HG03457 (cell line): ENCODE results near the gene HEPN1.

Experiments
- ATAC-seq: cut with Tn5 transposase; IDR thresholded peaks from one replicate; pipeline ENCODE4 v1.9.1; 2021; ENCODE audit warnings: moderate number of reproducible peaks; ENCODE audit not compliant: unreplicated experiment

HEPN1 gene

GRCh38 chr11:124898711-124899110 lies 20.3 kb upstream of the HEPN1 start:
- no peak for ATAC-seq

- no peak for ATAC-seq
These were observed 19.5 kb upstream of the HEPN1 start for GRCh38 chr11:124899383-124900145.

- ATAC-seq: no peak
These were observed 18.6 kb upstream of the HEPN1 start for GRCh38 chr11:124900464-124900863.

GRCh38 chr11:124902616-124903015 lies 16.4 kb upstream of the HEPN1 start:
- ATAC-seq: no peak

- no peak for ATAC-seq
These were observed 3.3 kb upstream of the HEPN1 start for GRCh38 chr11:124915541-124916369.

- no peak for ATAC-seq
These were observed 2.7 kb upstream of the HEPN1 start for GRCh38 chr11:124916370-124916710.

- no peak for ATAC-seq
These were observed 1.9 kb upstream of the HEPN1 start for GRCh38 chr11:124917115-124917637.

GRCh38 chr11:124919898-124920297 lies 848 bp downstream of the HEPN1 start:
- ATAC-seq: no peak

GRCh38 chr11:124920356-124920755 lies 1.3 kb downstream of the HEPN1 start:
- no peak for ATAC-seq

GRCh38 chr11:124920870-124921609 lies 2.0 kb downstream of the HEPN1 start:
- peak; percentile 75 for ATAC-seq

GRCh38 chr11:124922831-124923230 lies 3.8 kb downstream of the HEPN1 start:
- ATAC-seq: no peak

GRCh38 chr11:124923296-124923695 lies 4.2 kb downstream of the HEPN1 start:
- no peak for ATAC-seq

GRCh38 chr11:124928942-124929665 lies 10.1 kb downstream of the HEPN1 start:
- no peak for ATAC-seq

GRCh38 chr11:124930799-124931198 lies 11.7 kb downstream of the HEPN1 start:
- no peak for ATAC-seq

GRCh38 chr11:124934862-124935547 lies 16.0 kb downstream of the HEPN1 start:
- no peak for ATAC-seq

- ATAC-seq: no peak
These were observed 16.8 kb downstream of the HEPN1 start, which contains the start of gene HEPACAM for GRCh38 chr11:124935548-124936514. Gene HEPACAM (minus strand): TSS chr11:124936047. CDS start chr11:124936006, 41 bp downstream.

- no peak for ATAC-seq
These were observed 18.4 kb downstream of the HEPN1 start for GRCh38 chr11:124937336-124937935.

- no peak for ATAC-seq
These were observed 19.2 kb downstream of the HEPN1 start for GRCh38 chr11:124938206-124938765.
